Breast epithelium (tissue), 4 donors: ENCODE data around the gene ZNF202. TPM values are rescaled to one million over a fixed set of nuclear protein-coding genes. Genes with fewer than 3 reads are reported as not detected.

Experiments
- DNase-seq, 2 donors: peaks; one replicate each; pipeline ENCODE4 v3.0.0-alpha.2; 2019; ENCODE audit warnings: low spot score in 2 of 2
- H3K27ac ChIP-seq, 2 donors: fragments of 200-600 bp; sonication (generic) in 1 of 2; one replicate each; pipeline ENCODE4 v1.5.1; 2016 to 2019; ENCODE audit warnings: mild to moderate bottlenecking in 1 of 2
- H3K27me3 ChIP-seq, 2 donors: fragments of 200-600 bp; sonication (generic) in 1 of 2; one replicate each; pipeline versions ENCODE4 v1.5.1 to v1.6.0; 2017 to 2019; ENCODE audit warnings: control low read depth in 1 of 2, mild to moderate bottlenecking in 1 of 2
- H3K36me3 ChIP-seq: fragments of 200-600 bp; one replicate; pipeline ENCODE4 v1.5.1; 2019
- H3K4me1 ChIP-seq, 2 donors: fragments of 200-600 bp; sonication (generic); one replicate each; pipeline ENCODE4 v1.5.1; 2016 to 2019; ENCODE audit warnings: control low read depth in 1 of 2
- H3K4me3 ChIP-seq, 3 donors: fragments of 200-600 bp; sonication (generic); 1 replicate in 2 of 3; 2 replicates in 1 of 3; pipeline ENCODE4 v1.5.1; 2016 to 2019; ENCODE audit warnings: mild to moderate bottlenecking in 3 of 3, moderate library complexity in 2 of 3
- H3K9me3 ChIP-seq, 2 donors: fragments of 200-600 bp; sonication (generic) in 1 of 2; one replicate each; pipeline ENCODE4 v1.5.1; 2016 to 2019; ENCODE audit warnings: control low read depth in 1 of 2
- CTCF ChIP-seq, 3 donors: fragments of 450-650 bp; IDR thresholded peaks; one replicate each; pipeline ENCODE4 v1.5.1; 2016 to 2017; ENCODE audit warnings: antibody characterized with exemption in 3 of 3, mild to moderate bottlenecking in 3 of 3, moderate library complexity in 3 of 3
- POLR2A ChIP-seq: fragments of 450-650 bp; IDR thresholded peaks from one replicate; pipeline ENCODE4 v1.6.1; 2016; ENCODE audit warnings: antibody characterized with exemption, mild to moderate bottlenecking, moderate library complexity
- POLR2AphosphoS5 ChIP-seq, 3 donors: sonication (generic); formaldehyde crosslinking; IDR thresholded peaks; one replicate each; pipeline ENCODE4 v1.6.1; 2017; ENCODE audit warnings: antibody characterized with exemption in 3 of 3
- intact Hi-C: fragments of 100-400 bp; cut with DNase I; formaldehyde crosslinking; loops from one replicate; pipeline ENCODE4 v1.15.1; 2023; ENCODE audit warnings: low total_unique reads
- total RNA-seq, 3 donors: library from RNA; depleted of rRNA; stranded (reverse); fragments of >200 nt; gene quantifications; one replicate each; pipeline ENCODE4 v1.1.0, GENCODE V29; 2016

ZNF202 gene
- total RNA-seq, 3 donors from 2014 or later, result 7.0 to 12.9 (median 12.1) TPM

DNA sequence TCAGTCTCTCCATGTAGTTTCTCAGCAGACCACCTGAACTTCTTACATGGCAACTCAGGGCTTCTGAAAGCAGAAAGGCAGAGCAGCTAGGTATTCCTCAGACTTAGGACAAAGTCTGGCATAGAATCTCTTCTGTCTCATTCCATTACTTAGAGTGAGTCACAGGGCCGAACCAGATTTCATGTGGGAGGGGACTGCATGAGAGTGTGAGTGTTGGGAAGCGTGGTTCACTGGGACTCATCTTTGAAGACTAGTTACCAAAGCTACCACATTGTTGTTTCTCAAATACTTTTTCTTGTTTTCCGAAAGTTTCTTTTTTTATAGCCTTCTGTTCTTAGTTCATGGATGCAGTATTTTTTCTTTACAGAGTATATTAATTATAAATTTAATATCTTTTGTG is 51.0 kb downstream of the ZNF202 start:
- Histone ChIP-seq H3K9me3 (no peaks in the 10 kb centered on the region), H3K36me3 (no peaks in the 10 kb centered on the region), H3K27me3 (peaks cover 0 to 11% of the 10 kb centered on the region in 2 donors), H3K4me1 (no peaks in the 10 kb centered on the region), H3K27ac (no peak overlapping the region), H3K4me3 (no peak overlapping the region)
- intact Hi-C loops, result no loop called here
- TF ChIP-seq POLR2AphosphoS5 (IDR thresholded peaks at IDR 0.05) (no peak), CTCF (IDR thresholded peaks at IDR 0.05) (no peak), POLR2A (no peak)
- no peak for DNase-seq

GRCh38 chr11:123684601-123685000 is 56.9 kb downstream of the ZNF202 start:
- H3K4me3 ChIP-seq, result no peak overlapping the region
- no peak for DNase-seq
- no peak overlapping the region for H3K27ac ChIP-seq
- no peaks in the 10 kb centered on the region for H3K4me1 ChIP-seq
- no peaks in the 10 kb centered on the region for H3K9me3 ChIP-seq
- intact Hi-C loops, result no loop called here
- H3K27me3 ChIP-seq, result no peaks in the 10 kb centered on the region
- H3K36me3 ChIP-seq, result no peaks in the 10 kb centered on the region
- TF ChIP-seq POLR2A, result no peak
- no peak for TF ChIP-seq CTCF (IDR thresholded peaks at IDR 0.05)
- TF ChIP-seq POLR2AphosphoS5 (IDR thresholded peaks at IDR 0.05), result no peak

DNA sequence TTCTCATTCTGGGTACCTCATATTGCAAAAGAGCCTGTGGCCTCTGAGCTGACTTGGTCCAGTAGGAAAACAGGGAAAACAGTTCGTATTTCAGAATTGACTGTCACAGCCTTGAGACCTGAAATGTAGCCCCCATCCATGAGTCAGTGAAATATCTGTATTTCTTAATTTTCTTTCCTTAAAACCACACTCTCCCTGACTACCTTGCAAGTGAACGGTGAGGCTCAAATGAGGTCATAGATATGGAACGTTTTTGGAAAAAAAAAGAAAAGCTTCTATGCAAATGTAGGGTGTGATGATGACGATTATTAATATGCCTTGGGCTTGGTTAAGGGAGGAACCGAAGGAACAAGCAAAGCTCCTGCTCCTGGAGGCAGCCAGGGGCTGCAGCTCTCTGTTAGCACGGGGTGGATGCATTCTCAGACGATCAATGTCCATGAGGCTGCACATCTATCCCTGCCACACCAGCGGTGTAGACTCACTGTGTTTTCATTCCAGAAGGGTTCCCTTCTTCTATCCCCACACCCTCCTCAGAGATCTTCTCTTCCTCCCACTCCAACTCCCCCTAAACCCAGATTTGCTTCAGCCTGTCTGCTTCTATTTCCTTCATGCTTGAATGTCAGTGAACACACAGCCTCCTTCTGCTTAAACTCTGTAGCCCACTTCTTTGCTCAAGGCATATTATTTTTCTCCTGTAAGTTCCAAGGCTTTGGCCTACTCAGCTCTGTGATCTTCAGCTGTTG is 57.9 kb downstream of the ZNF202 start:
- no peaks in the 10 kb centered on the region for H3K36me3 ChIP-seq
- intact Hi-C loops, result no loop called here
- H3K27ac ChIP-seq, result no peak overlapping the region

GRCh38 chr11:123682696-123683410 is 58.6 kb downstream of the ZNF202 start:
- Histone ChIP-seq H3K27ac (no peak overlapping the region), H3K4me3 (no peak overlapping the region), H3K4me1 (no peaks in the 10 kb centered on the region), H3K9me3 (no peaks in the 10 kb centered on the region), H3K36me3 (no peaks in the 10 kb centered on the region), H3K27me3 (no peaks in the 10 kb centered on the region)
- no peak for DNase-seq
- no peak for TF ChIP-seq POLR2AphosphoS5 (IDR thresholded peaks at IDR 0.05)
- TF ChIP-seq CTCF (IDR thresholded peaks at IDR 0.05), result no peak
- TF ChIP-seq POLR2A, result no peak
- intact Hi-C loops, result no loop called here

More for the DNA sequence above, 57.9 kb downstream of the ZNF202 start:
- Histone ChIP-seq H3K4me3 (no peak overlapping the region), H3K27me3 (no peaks in the 10 kb centered on the region), H3K9me3 (no peaks in the 10 kb centered on the region), H3K4me1 (no peaks in the 10 kb centered on the region)
- TF ChIP-seq POLR2A (no peak), POLR2AphosphoS5 (IDR thresholded peaks at IDR 0.05) (no peak), CTCF (IDR thresholded peaks at IDR 0.05) (no peak)
- DNase-seq, result no peak

DNA sequence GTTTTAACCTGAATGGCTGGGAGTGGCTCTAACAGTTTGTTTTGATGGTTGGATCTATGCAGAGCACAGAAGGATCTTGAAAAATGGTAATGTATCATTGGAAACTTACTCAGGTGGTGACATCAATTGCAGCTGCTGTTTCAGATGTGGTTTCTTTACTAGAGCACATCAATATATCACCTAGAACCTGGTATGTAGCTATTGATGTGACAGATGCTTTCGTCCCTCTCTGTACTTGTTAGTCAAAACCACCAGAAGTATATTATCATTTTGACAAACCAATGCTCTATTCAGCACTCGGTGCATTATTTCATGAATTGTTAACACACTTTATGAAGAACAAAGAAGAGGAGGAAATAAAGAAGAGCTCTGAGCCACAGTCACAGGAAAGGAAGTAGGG is 60.4 kb downstream of the ZNF202 start:
- no peaks in the 10 kb centered on the region for H3K36me3 ChIP-seq
- H3K27me3 ChIP-seq, result no peaks in the 10 kb centered on the region
- no peaks in the 10 kb centered on the region for H3K9me3 ChIP-seq
- DNase-seq, result no peak
- TF ChIP-seq POLR2A, result no peak
- no peak for TF ChIP-seq CTCF (IDR thresholded peaks at IDR 0.05)
- no peak for TF ChIP-seq POLR2AphosphoS5 (IDR thresholded peaks at IDR 0.05)
- H3K4me3 ChIP-seq, result no peak overlapping the region
- no peaks in the 10 kb centered on the region for H3K4me1 ChIP-seq
- no peak overlapping the region for H3K27ac ChIP-seq
- intact Hi-C loops, result no loop called here
